ENCODE data around the gene DNAH9.

DNAH9 gene

GRCh38 chr17:11780621-11781020 is 182.4 kb downstream of the DNAH9 start:
- no peak for DNase-seq

DNA sequence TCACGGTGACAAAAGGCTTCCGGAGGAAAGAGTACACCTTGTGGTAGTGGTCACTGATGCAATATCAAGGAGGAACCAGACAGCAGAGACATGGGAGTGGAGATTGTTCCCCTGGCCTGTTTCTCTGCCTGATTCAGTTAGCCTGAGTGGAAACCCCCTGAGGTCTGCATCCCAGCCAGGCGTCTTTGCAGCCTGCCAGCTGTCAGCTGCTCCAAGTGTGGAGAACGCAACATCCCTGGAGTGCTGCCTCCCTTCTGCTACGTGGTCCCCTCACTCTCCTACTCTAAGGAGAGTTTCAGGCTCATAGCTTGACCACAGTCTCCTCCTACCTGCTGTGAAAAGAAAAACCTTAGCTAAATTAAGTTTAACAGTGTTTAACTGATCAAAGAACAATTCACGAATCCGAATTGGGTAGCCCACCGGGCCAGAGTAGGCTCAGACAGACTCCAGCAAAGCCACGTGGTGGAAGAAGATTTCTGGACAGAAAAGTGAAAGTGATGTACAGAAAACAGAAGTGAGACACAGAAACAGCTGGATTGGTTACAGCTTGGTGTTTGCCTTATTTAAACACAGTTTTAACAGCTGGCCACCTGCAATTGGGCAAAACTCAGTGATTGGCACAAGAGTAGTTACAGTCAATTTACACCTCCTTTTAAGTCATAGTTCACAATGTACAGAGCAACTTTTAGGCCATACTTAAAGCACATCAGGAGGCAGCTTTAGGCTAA is 188.6 kb downstream of the DNAH9 start:
- no peak for DNase-seq

- DNase-seq: no peak
These were observed 197.6 kb downstream of the DNAH9 start for GRCh38 chr17:11795906-11796305.

GRCh38 chr17:11797803-11798202 is 199.5 kb downstream of the DNAH9 start:
- DNase-seq: no peak

GRCh38 chr17:11803231-11803969 is 205.1 kb downstream of the DNAH9 start:
- no peak for DNase-seq

DNA sequence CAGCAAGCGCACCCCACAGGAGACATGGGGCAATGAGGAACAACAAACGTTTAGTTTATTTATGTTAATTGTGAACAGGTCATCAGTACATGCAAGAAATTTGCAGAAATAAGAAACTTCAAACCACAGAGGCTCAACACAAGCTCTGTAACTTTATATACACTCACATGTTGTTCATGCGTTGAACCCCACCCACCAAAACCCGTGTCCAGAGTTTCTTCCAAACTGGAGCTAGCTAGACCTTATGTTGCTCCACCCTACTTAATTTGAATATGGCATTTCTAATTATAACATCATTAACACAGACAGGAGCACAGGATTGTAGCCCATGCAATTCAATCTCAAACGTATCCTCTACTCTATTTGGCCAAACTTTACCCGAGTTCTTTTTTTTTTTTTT is 206.9 kb downstream of the DNAH9 start:
- no peak for DNase-seq

- no peak for DNase-seq
These were observed 207.7 kb downstream of the DNAH9 start for GRCh38 chr17:11805952-11806351.

- no peak for DNase-seq
These were observed 209.3 kb downstream of the DNAH9 start for GRCh38 chr17:11807606-11808005.

GRCh38 chr17:11813278-11813677 is 215.0 kb downstream of the DNAH9 start:
- DNase-seq: no peak

DNA sequence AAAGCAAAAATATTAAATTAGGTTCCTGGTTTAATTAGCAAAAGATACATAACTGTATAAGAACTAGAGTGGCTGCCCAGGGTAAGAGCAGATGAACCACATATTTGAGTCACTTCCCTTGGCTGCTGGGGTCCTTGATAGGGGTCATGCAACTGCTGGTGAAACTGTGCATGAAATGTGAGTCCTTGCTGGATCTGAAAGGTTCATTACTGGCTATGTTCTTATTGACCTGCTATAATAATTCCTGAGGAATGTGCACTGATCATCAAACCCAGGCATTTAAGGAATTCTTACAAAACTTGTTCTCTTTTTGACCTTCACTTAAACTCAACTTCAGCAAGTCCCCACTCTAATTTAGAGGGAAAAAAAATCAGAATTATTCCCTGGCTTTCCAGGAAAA is 215.6 kb downstream of the DNAH9 start:
- DNase-seq: no peak

DNA sequence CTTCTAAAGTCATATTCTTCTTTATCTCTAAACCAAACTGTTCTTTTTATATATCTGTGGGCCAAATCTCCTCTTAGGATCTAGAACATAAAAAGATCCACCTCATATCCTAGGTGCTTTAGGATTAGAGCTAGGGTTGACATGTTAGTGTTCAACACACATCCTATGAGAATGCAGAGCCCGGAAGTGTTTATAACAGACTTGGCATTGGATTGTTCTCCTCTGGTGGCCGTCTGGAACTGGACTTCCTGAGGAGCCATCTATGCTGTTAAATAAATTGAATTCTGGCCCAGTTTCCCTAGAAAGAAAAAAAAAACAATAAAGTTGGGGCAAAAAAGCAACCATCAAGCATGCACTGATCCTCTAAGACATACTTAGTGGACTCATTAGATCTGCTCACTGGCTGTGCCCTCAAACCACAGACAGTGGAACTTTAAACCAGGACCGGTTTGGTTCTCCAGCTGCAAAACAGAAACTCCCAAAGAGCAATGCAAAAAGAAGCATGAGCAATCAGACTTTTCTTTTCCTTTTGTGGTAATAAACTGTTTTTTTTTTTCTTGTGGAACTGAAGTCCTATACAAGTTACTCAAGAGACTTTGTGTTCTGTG is 216.5 kb downstream of the DNAH9 start:
- no peak for DNase-seq

DNA sequence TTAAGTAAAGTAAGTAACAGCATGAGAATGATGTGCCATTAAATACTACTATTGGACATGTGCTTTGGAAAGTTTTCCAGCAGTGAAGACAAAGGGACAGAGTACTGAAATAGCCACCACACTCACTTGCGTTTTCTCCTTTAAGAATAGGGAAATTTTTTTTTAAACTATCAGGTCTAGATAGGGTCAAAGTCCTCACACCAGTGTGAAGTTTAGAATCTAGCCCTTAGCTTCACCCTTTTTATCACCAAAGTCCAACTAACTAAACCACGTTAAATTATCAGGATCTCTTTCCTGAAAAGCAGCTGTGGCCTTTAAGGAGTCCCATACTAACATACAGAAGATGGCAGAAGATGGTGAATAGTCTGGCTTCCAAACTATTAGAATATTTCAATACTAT is 218.1 kb downstream of the DNAH9 start:
- no peak for DNase-seq

DNA sequence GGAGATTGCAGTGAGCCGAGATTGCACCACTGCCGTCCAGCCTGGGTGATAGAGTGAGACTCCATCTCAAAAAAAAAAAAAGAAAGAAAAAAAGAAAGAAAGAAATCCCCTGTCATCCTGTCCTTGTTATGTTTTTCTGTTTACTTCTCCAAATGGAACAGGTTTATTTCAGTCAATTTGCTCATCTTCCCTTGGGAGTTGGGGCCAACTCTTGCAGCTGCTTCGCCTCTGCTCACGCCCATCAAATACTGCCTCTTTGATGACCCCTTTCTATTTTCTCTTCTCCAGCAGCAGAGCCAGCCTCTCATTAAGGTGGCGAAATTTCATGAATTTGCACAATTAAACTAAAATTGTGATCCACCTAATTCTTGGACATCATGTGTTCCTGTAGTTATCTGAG is 225.6 kb downstream of the DNAH9 start:
- no peak for DNase-seq

DNA sequence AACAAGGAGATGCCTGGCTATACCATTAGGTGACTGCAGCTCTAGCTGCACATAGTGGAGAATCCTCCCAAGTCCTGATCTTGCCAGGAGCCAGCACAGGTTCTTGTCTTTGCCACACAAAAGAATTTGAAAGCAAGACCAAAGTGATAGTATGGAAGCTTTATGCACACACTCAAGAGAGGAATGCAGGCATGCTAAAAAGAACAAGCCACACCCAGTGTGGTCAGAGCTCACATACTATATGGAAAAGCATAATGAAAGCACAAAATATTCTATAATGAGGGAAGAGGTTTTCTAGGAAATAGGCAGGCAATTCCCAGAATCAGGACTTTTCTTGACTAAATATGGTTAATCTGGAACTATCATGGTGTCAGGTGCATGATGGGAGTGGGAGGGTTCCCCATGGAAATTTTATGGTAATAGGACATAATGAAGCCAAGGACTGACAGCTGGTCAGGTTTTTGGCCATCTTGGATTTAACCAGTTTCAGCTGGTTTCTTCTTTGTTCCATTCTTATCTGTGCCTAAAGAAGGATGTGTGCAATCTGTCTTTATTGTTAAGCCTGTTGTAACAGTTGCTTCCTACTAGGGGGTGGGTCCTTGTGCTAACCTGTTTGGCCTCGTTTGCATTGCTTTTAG is 227.4 kb downstream of the DNAH9 start:
- DNase-seq: no peak

- DNase-seq: no peak
These were observed 234.3 kb downstream of the DNAH9 start for GRCh38 chr17:11832401-11833137.

DNA sequence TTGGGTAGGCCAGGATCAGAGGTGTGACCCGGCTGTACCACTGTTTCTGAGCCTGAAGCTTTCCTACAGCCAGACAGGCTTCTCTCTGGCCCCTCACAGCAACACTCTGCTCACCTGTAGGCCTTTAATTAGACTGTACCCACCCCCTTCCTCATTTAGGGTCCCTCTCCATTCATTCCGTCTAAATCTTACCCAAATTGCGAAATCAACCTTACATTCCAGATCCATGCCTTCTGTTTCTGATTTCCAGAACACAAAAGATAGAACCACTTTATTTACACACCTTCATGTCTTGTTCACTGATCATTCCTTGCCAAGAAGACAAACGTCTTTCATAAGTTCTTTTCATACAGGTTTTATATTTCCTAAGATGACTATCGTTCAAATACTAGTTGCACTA is 238.2 kb downstream of the DNAH9 start:
- DNase-seq: no peak

GRCh38 chr17:11840052-11840451 is 241.8 kb downstream of the DNAH9 start:
- no peak for DNase-seq

- no peak for DNase-seq
These were observed 242.6 kb downstream of the DNAH9 start for GRCh38 chr17:11840831-11841230.

GRCh38 chr17:11848330-11848729 is 250.1 kb downstream of the DNAH9 start:
- no peak for DNase-seq

- no peak for DNase-seq
These were observed 254.0 kb downstream of the DNAH9 start for GRCh38 chr17:11852231-11852630.

GRCh38 chr17:11852912-11853311 is 254.6 kb downstream of the DNAH9 start:
- no peak for DNase-seq

DNA sequence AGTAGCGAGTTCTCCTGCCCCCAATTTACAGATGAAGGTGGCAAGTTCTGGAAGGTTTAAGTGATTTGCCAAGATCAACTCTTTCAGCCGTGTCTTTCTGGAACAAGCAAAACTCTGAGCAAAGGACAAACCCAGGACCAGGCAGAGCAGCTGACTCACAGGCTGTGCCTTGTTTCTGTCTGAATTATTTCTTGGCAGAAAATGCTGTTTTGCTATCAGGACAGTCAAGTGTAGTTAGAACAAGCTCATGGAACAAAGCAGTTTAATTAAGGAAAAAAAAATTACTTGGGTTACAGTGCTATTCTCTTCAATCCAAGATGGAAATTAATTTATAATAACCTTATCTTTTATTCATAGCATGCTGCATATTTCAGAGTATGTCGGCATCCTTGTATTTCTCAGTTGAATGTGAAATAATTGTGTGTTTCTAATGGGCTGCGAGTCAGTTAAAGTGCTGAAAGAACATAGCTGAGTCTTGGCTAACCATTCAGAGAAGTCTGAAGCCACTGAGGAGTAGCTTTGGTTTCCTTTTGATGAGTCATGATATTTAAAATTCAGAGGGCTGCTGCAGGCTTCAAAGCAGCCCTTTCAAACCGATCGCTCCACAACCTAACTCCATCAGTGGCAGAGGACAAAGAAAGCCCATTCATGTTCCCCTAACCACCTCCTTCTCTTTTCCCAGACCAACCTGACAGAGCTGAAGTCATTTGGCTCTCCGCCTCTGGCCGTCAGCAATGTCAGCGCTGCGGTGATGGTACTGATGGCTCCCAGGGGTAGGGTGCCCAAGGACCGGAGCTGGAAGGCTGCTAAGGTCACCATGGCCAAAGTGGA is 255.3 kb downstream of the DNAH9 start:
- no peak for DNase-seq

Data from T-helper 1 cell (primary cell).